ENCODE data around the gene ADGRD2.

- TF ChIP-seq POLR2A (conservative IDR thresholded peaks at IDR 0.05) (no peak), SPI1 (IDR thresholded peaks at IDR 0.05; ENCODE audit: borderline replicate concordance, low read depth, low read length) (no peak), ZNF699 (CRISPR knock-in tag; IDR thresholded peaks at IDR 0.05; ENCODE audit: insufficient replicate concordance) (no peak), SP2 (IDR thresholded peaks at IDR 0.05; ENCODE audit: extremely low read depth, low read depth, low read length, poor library complexity, severe bottlenecking) (no peak), ETV6 (IDR thresholded peaks at IDR 0.05; ENCODE audit: borderline replicate concordance in 1 of 2, low read depth in 2 of 2, low read length in 1 of 2) (no peak), ETV6 (CRISPR knock-in tag; IDR thresholded peaks at IDR 0.05; ENCODE audit: borderline replicate concordance) (no peak), GATA2 (CRISPR knock-in tag; IDR thresholded peaks at IDR 0.05) (no peak), ZBTB33 (CRISPR knock-in tag; IDR thresholded peaks at IDR 0.05) (no peak), ZHX1 (conservative IDR thresholded peaks at IDR 0.05; ENCODE audit: low read length) (no peak), MEF2D (tag; conservative IDR thresholded peaks at IDR 0.05; ENCODE audit: low read depth) (no peak), CTCF (IDR thresholded peaks at IDR 0.05 in 2 of 3, conservative IDR thresholded peaks at IDR 0.05 in 1 of 3; ENCODE audit: insufficient read depth in 2 of 3, low read depth in 1 of 3, low read length in 3 of 3) (no peak), TEAD4 (IDR thresholded peaks at IDR 0.05; ENCODE audit: low read length) (no peak), TEAD4 (CRISPR knock-in tag; IDR thresholded peaks at IDR 0.05; ENCODE audit: borderline replicate concordance) (no peak), COPS2 (conservative IDR thresholded peaks at IDR 0.05) (no peak), SMC3 (conservative IDR thresholded peaks at IDR 0.05; ENCODE audit: insufficient read depth, low read depth, low read length) (no peak), PATZ1 (CRISPR knock-in tag; IDR thresholded peaks at IDR 0.05; ENCODE audit: borderline replicate concordance) (no peak)
Observed at GRCh38 chr9:124483481-124483880, 33.2 kb downstream of the ADGRD2 start.

Measured in K562 (cell line).